Activated effector memory CD4-positive, alpha-beta T cell treated with Interleukin-2 at 50 U/mL for 16 hours (primary cell): ENCODE data around the gene CD2.
A peak's percentile ranks its signal among the peaks of the same experiment; 100 is the strongest.

ENCODE experiments used
- DNase-seq: peaks from one replicate; pipeline ENCODE4 v3.0.0-alpha.2; 2020

CD2 gene

GRCh38 chr1:116785006-116785405, 30.8 kb downstream of the CD2 start:
- DNase-seq = no peak

- no peak for DNase-seq
Measured at GRCh38 chr1:116786049-116786448, 31.8 kb downstream of the CD2 start.

DNA sequence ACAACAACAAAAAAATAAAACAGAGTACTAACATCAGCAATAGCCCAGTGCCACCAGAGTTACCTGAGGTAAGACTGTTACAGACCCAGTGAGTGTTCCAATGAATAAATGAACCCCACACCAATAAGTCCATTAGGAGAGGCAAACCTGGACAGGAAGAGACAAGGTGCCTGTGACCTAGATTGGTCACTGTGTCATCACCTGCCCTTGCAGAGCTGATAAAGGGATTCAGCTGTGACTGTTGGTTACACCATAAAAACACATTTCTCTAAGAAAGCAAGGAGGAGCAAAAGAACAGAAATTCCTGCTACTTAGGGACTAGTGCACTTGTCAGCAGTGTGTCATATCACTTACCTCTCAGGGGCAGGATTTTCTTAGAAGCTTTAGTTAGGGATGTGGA, 37.5 kb downstream of the CD2 start:
- DNase-seq = no peak

DNA sequence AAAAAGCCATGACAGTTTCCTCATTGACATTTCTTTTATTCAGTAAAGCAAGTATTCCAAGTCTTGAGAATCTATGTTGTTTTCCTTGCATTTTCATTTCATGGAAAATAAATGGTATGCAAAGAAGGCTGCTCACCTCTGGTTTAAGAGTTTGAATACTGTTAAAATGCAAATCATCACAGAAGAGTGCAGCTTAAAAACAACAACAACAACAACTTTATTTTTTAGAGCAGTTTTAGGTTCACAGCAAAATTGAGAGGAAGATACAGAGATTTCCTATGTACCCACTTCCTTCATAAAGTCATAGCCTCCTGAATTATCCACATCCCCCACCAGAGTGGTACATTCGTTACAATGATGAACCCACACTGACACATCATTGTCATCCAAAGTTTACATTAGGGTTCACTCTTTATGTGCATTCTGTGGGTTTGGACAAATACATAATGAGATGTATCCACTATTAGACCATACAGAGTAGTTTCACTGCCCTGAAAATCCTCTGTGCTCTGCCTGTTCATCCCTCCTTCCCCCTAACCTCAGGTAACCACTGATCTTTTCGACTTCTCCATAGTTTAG, 39.2 kb downstream of the CD2 start:
- DNase-seq = no peak

- no peak for DNase-seq
Measured at GRCh38 chr1:116794371-116794770, 40.1 kb downstream of the CD2 start.

GRCh38 chr1:116794804-116795481, 40.7 kb downstream of the CD2 start:
- DNase-seq = no peak

DNA sequence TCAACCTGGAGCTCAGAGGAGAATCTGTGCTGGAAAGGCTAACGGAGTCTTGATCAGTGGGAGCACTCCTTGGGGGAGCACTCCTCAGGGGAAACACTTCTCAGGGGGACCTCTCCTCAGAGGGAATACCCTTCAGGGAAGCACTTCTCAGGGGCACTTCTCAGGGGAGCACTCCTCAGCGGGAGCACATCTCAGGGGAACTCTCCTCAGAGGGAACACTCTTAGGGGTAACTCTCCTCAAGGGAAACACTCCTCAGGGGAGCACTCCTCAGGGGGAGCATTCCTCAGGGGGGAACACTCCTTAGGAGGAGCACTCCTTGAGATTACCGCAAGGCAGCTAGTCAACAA, 41.2 kb downstream of the CD2 start:
- DNase-seq = no peak

DNA sequence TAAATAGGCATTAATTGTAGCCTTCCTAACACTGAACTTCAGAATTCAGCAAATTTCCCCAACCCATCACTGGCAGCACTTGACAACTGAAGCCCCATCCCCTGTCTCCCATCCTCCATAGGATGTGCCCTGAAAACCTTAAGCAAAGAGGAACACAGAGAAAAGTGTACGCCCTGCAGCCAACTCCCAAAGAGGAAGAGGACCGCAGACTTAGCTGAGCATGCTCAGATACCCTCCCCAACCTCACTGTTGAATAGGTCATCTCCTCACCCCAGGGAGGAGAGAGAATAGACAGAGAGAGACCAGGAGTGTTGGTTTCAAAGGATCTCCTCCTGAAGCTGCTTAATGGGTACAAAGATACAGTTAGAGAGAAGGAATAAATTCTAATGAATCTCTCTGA, 50.5 kb downstream of the CD2 start:
- DNase-seq = no peak

- DNase-seq = no peak
Measured at GRCh38 chr1:116805398-116805797, 51.2 kb downstream of the CD2 start.

- peak; percentile 47 for DNase-seq
Measured at GRCh38 chr1:116806245-116806644, 52.0 kb downstream of the CD2 start.

DNA sequence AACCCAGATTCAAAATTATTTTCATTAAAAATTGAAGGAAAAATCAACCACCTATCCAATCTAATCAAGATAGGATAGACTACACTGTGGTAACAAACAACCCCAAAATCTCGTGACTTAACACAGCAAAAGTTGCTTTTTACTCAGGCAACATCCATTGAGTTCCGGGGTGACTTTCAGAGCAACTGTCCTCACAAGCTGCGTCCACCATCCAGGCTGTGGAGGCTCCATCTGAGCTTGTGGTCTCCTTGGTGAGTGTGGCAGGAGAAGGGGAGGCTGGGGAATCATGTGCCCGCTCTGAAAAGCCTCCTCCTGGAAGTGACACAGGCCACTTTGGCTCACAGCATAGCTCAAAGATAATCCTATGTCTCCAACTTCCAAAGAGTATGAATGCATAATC, 52.4 kb downstream of the CD2 start:
- DNase-seq = no peak

DNA sequence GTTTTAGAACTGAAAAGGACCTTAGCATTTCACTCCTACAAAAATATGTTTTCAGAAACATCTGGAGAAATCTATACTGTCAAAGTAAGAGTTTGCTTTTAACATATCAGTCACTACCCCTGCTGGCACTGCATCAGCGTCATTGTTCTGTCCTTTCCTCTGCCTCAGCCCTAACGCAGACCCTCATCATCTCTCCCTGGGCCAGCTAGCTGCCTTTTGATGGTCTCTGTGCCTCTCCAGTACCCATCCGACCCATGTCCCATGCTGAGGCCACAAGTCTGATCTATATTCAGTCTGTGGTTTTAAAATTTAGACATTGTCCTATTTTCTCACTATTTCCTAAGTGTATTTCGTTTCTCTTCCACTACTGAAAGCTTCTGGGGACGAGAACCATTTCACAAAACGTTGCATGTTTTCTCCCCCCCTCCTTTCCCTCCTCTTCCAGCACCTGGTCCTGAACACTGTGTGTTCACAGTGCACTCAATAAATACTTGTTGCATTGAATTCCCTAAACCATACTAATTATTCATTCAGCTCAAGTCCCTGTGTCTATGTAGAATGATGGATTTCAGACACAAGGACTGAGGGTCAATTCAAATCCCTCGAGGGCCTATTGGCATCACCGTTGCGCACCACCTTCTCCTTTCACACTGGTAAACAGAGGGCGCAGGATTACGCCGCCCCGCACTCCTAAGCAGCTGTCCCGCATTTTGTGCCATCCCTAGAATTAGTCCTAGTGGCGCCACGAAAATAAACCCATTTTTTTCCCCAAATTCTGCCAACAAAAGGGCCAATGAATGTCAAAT, 53.4 kb downstream of the CD2 start:
- no peak for DNase-seq

- DNase-seq = no peak
Measured at GRCh38 chr1:116808200-116808847, 54.1 kb downstream of the CD2 start.

DNA sequence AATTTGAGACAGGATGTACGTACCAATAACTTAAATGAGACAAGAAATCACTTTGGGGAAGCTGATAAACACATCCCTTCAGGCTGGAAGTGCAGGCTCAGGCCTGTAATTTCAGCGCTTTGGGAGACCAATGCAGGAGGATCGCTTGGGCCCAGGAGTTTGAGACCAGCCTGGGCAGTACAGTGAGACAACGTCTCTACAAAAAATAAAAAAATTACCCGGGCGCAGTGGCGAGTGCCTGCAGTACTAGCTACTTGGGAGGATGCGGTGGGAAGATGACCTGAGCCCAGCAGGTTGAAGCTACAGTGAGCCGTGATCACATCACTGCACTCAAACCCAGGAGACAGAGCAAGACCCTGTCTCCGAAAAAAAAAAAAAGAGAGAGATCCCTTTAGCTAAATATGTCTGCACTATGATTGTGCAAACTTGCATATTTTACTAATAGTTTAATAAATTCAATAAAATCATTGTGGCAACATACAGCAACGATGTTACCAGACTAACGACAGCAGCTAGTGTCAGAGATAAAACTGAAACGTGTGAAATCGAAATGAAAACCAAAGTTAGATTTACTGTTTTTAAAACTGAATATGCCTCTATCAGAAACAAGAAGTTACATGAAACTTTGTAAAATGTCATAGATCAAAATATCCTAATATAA, 54.7 kb downstream of the CD2 start:
- DNase-seq = peak; percentile 37

DNA sequence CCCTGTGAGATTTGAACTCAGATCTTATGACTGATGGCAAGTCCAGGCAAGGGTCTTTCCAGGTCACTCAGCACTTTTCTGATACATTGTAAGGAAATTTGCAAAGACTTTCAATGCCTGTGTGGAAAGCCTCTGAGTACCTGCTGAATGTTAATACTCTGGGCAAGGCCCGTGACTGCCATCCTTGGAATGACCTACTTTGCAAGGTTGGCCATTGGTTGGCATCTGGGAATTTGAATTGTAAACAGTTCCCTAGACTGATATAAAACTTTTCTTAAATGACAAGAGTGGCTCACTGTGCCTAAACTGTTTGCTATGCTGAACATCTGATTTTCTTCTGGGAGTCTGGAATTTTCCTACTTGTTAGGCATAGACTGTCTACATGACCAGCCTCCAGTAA, 57.1 kb downstream of the CD2 start:
- no peak for DNase-seq

GRCh38 chr1:116814926-116815723, 60.9 kb downstream of the CD2 start:
- DNase-seq = no peak

- DNase-seq = peak; percentile 60
Measured at GRCh38 chr1:116817582-116818064, 63.4 kb downstream of the CD2 start.
